Retinal pigment epithelial cell (primary cell): ENCODE results near the gene TEN1.

ENCODE experiments used
- DNase-seq: peaks from one replicate; pipeline ENCODE4 v3.0.0-alpha.2; 2010; ENCODE audit warnings: low read depth
- H3K4me3 ChIP-seq: 2 replicates; pipeline ENCODE4 v1.5.1; 2011; ENCODE audit warnings: mild to moderate bottlenecking, low read length, control low read depth, moderate library complexity
- CTCF ChIP-seq: conservative IDR thresholded peaks from 2 replicates; pipeline ENCODE4 v1.5.1; 2011; ENCODE audit warnings: low read depth, low read length, control low read depth, inconsistent platforms

Gene TEN1

GRCh38 chr17:75991396-75991795, 12.4 kb downstream of the TEN1 start:
- DNase-seq = no peak
- H3K4me3 ChIP-seq = no peak overlapping the region
- no peak for TF ChIP-seq CTCF

GRCh38 chr17:75994802-75995370, 15.8 kb downstream of the TEN1 start:
- no peak overlapping the region for H3K4me3 ChIP-seq
- DNase-seq = no peak

GRCh38 chr17:75995385-75995925, 16.4 kb downstream of the TEN1 start:
- H3K4me3 ChIP-seq = no peak overlapping the region
- no peak for DNase-seq
- TF ChIP-seq CTCF = no peak

More at GRCh38 chr17:75994802-75995370, 15.8 kb downstream of the TEN1 start:
- no peak for TF ChIP-seq CTCF

- TF ChIP-seq CTCF = no peak
- DNase-seq = no peak
- H3K4me3 ChIP-seq = no peak overlapping the region
Measured at GRCh38 chr17:75996665-75997590, 17.9 kb downstream of the TEN1 start.

- TF ChIP-seq CTCF = no peak
- DNase-seq = no peak
Measured at GRCh38 chr17:75998327-75998795, 19.3 kb downstream of the TEN1 start.

GRCh38 chr17:76000016-76000754, 21.1 kb downstream of the TEN1 start:
- TF ChIP-seq CTCF = peak; percentile 81
- H3K4me3 ChIP-seq = no peak overlapping the region
- DNase-seq = no peak

More at GRCh38 chr17:75998327-75998795, 19.3 kb downstream of the TEN1 start:
- no peak overlapping the region for H3K4me3 ChIP-seq
